ENCODE measurements around the gene PHKG2.

- TF ChIP-seq EZH2 (IDR thresholded peaks at IDR 0.05; ENCODE audit: borderline replicate concordance, low read depth, low read length, poor library complexity, severe bottlenecking) (no peak), CTCF (conservative IDR thresholded peaks at IDR 0.05; ENCODE audit: low read depth, low read length) (no peak)
Measured at GRCh38 chr16:30720086-30720485, 28.1 kb upstream of the PHKG2 start.
